ENCODE results near the gene FAM193A.

DNA sequence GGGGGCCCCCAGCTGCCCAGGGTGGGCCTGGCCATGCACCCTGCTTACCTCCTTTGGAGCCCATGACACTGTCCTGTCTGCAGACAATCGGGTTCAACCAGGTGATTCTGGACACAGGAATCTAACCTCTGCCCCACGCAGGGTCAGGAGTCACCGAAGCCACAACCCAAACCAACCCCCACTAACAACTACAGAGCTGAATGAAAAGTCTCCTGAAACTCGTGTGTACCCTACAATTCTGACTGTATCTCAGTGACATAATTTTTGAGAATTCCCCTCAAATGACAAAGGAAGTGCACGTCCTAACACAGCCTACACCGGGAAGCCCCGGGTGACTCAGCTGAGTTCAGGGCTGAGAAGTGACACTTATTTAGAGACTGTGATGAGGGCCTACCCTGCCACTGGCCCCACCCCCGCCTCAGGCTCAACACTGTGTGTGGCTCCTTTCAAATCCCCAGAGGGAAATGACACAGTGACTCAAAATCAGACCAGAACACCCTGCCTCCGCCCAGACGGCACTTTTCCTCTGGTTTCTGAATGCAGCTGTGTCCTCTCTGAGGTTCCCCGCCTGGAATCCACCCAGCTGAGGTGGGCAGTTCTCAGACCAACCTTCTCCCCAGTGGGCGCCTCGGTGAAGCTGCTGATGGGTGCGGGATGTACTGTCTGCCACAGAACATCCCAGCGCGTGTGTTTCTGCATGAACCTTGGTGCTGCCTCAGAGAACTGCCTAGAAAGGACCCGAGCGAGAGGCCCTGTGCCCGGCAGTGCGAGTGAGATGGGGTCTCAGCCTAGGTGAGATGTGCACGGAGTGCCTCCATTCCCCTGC, 209.7 kb downstream of the FAM193A start:
- TF ChIP-seq, protein P1, sequence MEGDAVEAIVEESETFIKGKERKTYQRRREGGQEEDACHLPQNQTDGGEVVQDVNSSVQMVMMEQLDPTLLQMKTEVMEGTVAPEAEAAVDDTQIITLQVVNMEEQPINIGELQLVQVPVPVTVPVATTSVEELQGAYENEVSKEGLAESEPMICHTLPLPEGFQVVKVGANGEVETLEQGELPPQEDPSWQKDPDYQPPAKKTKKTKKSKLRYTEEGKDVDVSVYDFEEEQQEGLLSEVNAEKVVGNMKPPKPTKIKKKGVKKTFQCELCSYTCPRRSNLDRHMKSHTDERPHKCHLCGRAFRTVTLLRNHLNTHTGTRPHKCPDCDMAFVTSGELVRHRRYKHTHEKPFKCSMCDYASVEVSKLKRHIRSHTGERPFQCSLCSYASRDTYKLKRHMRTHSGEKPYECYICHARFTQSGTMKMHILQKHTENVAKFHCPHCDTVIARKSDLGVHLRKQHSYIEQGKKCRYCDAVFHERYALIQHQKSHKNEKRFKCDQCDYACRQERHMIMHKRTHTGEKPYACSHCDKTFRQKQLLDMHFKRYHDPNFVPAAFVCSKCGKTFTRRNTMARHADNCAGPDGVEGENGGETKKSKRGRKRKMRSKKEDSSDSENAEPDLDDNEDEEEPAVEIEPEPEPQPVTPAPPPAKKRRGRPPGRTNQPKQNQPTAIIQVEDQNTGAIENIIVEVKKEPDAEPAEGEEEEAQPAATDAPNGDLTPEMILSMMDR (IDR thresholded peaks at IDR 0.05): no peak
- no peak for TF ChIP-seq ZFX (IDR thresholded peaks at IDR 0.05; ENCODE audit: borderline replicate concordance)
